ENCODE data around the gene BRD7.

Gene BRD7

GRCh38 chr16:50271148-50272041 lies 97.4 kb downstream of the BRD7 start:
- DNase-seq = no peak

GRCh38 chr16:50270510-50271147 lies 98.2 kb downstream of the BRD7 start:
- no peak for DNase-seq

GRCh38 chr16:50269769-50270509 lies 98.8 kb downstream of the BRD7 start:
- no peak for DNase-seq

- DNase-seq = no peak
Measured at GRCh38 chr16:50269061-50269705, 99.6 kb downstream of the BRD7 start.

GRCh38 chr16:50268352-50268751 lies 100.4 kb downstream of the BRD7 start:
- DNase-seq = no peak

- DNase-seq = no peak
Measured at GRCh38 chr16:50267651-50268050, 101.1 kb downstream of the BRD7 start.

GRCh38 chr16:50267151-50267631 lies 101.6 kb downstream of the BRD7 start:
- no peak for DNase-seq

GRCh38 chr16:50266337-50267091 lies 102.3 kb downstream of the BRD7 start, which contains the start of gene ADCY7:
Gene ADCY7 (plus strand): TSS chr16:50266551. CDS start chr16:50288180, 21,629 bp downstream.
- no peak for DNase-seq

All from NCI-H1436 (cell line).